Stomach (tissue), 9 donors: ENCODE data around the gene COLGALT1. TPM values are rescaled to one million over a fixed set of nuclear protein-coding genes. Genes with fewer than 3 reads are reported as not detected.
"Not testable (repeated sequence)": the region's sequence is repeated elsewhere in the genome, so short reads cannot be mapped to it uniquely, and the experiment has no call there.

Source experiments
- DNase-seq, 2 donors: peaks; one replicate each; pipeline versions ENCODE4 v3.0.0 to v3.0.0-alpha.2; 2013 to 2019
- H3K27ac ChIP-seq, 5 donors: fragments of 200-600 bp in 4 of 5; sonication (generic) in 4 of 5; one replicate each; pipeline ENCODE4 v1.5.1; 2013 to 2019; ENCODE audit warnings: mild to moderate bottlenecking in 1 of 5, moderate library complexity in 1 of 5
- H3K27me3 ChIP-seq, 3 donors: fragments of 200-600 bp; sonication (generic); one replicate each; pipeline ENCODE4 v1.5.1; 2017 to 2019; ENCODE audit warnings: mixed run types in 1 of 3
- H3K36me3 ChIP-seq, 4 donors: fragments of 200-600 bp; sonication (generic); 1 replicate in 3 of 4; 2 replicates in 1 of 4; pipeline ENCODE4 v1.5.1; 2016 to 2019
- H3K4me1 ChIP-seq, 4 donors: fragments of 200-600 bp; sonication (generic); one replicate each; pipeline ENCODE4 v1.5.1; 2016 to 2019
- H3K4me3 ChIP-seq, 4 donors: fragments of 200-600 bp; sonication (generic) in 3 of 4; one replicate each; pipeline ENCODE4 v1.5.1; 2016 to 2019; ENCODE audit warnings: mild to moderate bottlenecking in 1 of 4
- H3K9me3 ChIP-seq, 4 donors: fragments of 200-600 bp; sonication (generic); one replicate each; pipeline ENCODE4 v1.5.1; 2016 to 2019
- CTCF ChIP-seq, 7 experiments: fragments of 450-650 bp in 4 of 7; fragments of 200-600 bp in 3 of 7; sonication (generic) in 3 of 7; IDR thresholded peaks; one replicate each; pipeline ENCODE4 v1.5.1; 2016 to 2019; ENCODE audit warnings: antibody characterized with exemption in 7 of 7, control low read depth in 2 of 7, mild to moderate bottlenecking in 1 of 7
- EP300 ChIP-seq: sonication (generic); formaldehyde crosslinking; IDR thresholded peaks from one replicate; pipeline ENCODE4 v1.6.1; 2017; ENCODE audit warnings: antibody characterized with exemption
- POLR2A ChIP-seq, 4 donors: fragments of 450-650 bp; IDR thresholded peaks; one replicate each; pipeline ENCODE4 v1.6.1; 2016; ENCODE audit warnings: antibody characterized with exemption in 4 of 4, control low read depth in 2 of 4, mild to moderate bottlenecking in 1 of 4, moderate library complexity in 1 of 4
- POLR2AphosphoS5 ChIP-seq, 3 donors: sonication (generic); formaldehyde crosslinking; IDR thresholded peaks; one replicate each; pipeline ENCODE4 v1.6.1; 2016; ENCODE audit warnings: antibody characterized with exemption in 3 of 3
- WGBS, 5 donors: extraction: QIAGEN DNeasy Blood & Tissue Kit in 3 of 5; methylation state at CpG; one replicate each; pipeline versions ENCODE4 v1.1.5 to v1.1.7; 2013 to 2018; 5-methylcytosine and 5-hydroxymethylcytosine counted together
- intact Hi-C: fragments of 100-400 bp; cut with DNase I; formaldehyde crosslinking; loops from one replicate; pipeline ENCODE4 v1.15.1; 2023; ENCODE audit warnings: low total_unique reads
- polyA plus RNA-seq, 3 donors: library from polyadenylated mRNA; stranded (reverse); fragments of 200-250 nt; gene quantifications; one replicate each; pipeline ENCODE4 v1.2.3, GENCODE V29; 2013
- total RNA-seq, 5 donors: library from RNA; depleted of rRNA; stranded (reverse); fragments of >200 nt; gene quantifications; one replicate each; pipeline versions ENCODE4 v1.1.0 to v1.2.3, GENCODE V29; 2014 to 2016
- donor health status: healthy with polysubstance abuse.
- donor health status: Bipolar disorder and iron deficiency.
- donor health status: healthy.

COLGALT1 gene
- total and polyA plus RNA-seq, 8 donors = 15.1 to 273 (median 36.7) TPM

GRCh38 chr19:17564781-17565180 lies 9.3 kb downstream of the COLGALT1 start:
- Histone ChIP-seq H3K4me1 (peaks cover 0 to 18% (median 0%) of the 10 kb centered on the region in 4 donors), H3K27ac (no peak overlapping the region), H3K36me3 (peaks cover 37 to 98% (median 97%) of the 10 kb centered on the region in 4 donors), H3K4me3 (no peak overlapping the region), H3K27me3 (no peaks in the 10 kb centered on the region), H3K9me3 (no peaks in the 10 kb centered on the region)
- intact Hi-C loops = no loop called here
- WGBS, 5 donors = 59 to 78% (median 72%) methylated on average over 6 of the region's 6 CpGs
- no peak for DNase-seq
- TF ChIP-seq EP300 (no peak), POLR2AphosphoS5 (IDR thresholded peaks at IDR 0.05) (no peak), POLR2A (IDR thresholded peaks at IDR 0.05) (no peak), CTCF (IDR thresholded peaks at IDR 0.05) (no peak)

DNA sequence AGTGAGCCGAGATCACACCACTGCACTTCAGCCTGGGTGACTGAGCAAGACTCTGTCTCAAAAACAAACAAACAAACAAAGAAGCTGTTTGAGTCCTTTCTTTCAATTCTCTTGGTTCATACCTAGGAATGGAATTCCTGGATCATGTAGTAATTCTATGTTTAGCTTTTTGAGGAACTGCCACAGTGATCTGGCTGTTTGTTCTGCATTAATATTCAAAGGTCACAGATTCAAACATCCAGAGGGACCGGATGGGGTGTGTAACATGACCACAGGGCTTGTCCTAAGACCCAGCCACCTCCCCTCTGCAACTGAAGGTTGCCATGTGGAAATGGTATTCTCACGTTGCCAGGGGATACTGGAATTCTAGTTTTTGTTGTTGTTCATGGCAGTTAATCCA lies 10.2 kb downstream of the COLGALT1 start:
- intact Hi-C loops = no loop called here
- no peak overlapping the region for H3K4me3 ChIP-seq
- TF ChIP-seq POLR2AphosphoS5 (IDR thresholded peaks at IDR 0.05) (no peak), EP300 (no peak), CTCF (IDR thresholded peaks at IDR 0.05) (no peak), POLR2A (IDR thresholded peaks at IDR 0.05) (no peak)
- WGBS, 5 donors = 54 to 59% (median 56%) methylated on average over 3 of the region's 3 CpGs
- peaks cover 0 to 10% (median 0%) of the 10 kb centered on the region in 4 donors for H3K4me1 ChIP-seq
- no peaks in the 10 kb centered on the region for H3K27me3 ChIP-seq
- no peak for DNase-seq
- H3K9me3 ChIP-seq = no peaks in the 10 kb centered on the region
- H3K27ac ChIP-seq = no peak overlapping the region
- H3K36me3 ChIP-seq = peaks cover 29 to 98% (median 97%) of the 10 kb centered on the region in 4 donors

GRCh38 chr19:17567940-17568339 lies 12.5 kb downstream of the COLGALT1 start:
- TF ChIP-seq POLR2A (IDR thresholded peaks at IDR 0.05) (no peak), CTCF (IDR thresholded peaks at IDR 0.05) (no peak), EP300 (no peak), POLR2AphosphoS5 (IDR thresholded peaks at IDR 0.05) (no peak)
- no peaks in the 10 kb centered on the region for H3K27me3 ChIP-seq
- no peaks in the 10 kb centered on the region for H3K4me1 ChIP-seq
- WGBS, 5 donors = 89 to 100% (median 91%) methylated on average over 1 of the region's 1 CpG
- no peaks in the 10 kb centered on the region for H3K9me3 ChIP-seq
- intact Hi-C loops = no loop called here
- peaks cover 40 to 98% (median 98%) of the 10 kb centered on the region in 4 donors for H3K36me3 ChIP-seq
- no peak overlapping the region for H3K4me3 ChIP-seq
- no peak for DNase-seq
- H3K27ac ChIP-seq = no peak overlapping the region

DNA sequence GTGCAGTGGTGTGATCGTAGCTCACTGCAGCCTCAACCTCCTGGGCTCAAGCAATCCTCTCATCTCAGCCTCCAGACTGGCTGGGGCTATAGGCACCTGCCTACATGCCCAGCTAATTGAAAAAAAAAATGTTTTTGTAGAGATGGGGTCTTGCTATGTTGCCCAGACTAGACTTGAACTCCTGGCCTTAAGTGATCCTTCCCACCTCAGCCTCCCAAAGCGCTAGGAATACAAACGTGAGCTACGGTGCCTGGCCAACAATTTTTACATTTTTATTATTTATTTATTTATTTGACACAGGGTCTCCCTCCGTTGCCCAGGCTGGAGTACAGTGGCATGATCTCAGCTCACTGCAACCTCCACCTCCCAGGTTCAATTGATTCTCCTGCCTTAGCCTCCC lies 14.8 kb downstream of the COLGALT1 start:
- intact Hi-C loops, H3K27ac ChIP-seq: not testable (repeated sequence)
- H3K36me3 ChIP-seq = peaks cover 41 to 96% (median 93%) of the 10 kb centered on the region in 4 donors

GRCh38 chr19:17570791-17571190 lies 15.3 kb downstream of the COLGALT1 start:
- WGBS, 5 donors = 86 to 95% (median 93%) methylated on average over 6 of the region's 6 CpGs
- no peak for DNase-seq
- intact Hi-C loops = no loop called here

More for the DNA sequence above, 14.8 kb downstream of the COLGALT1 start:
- not testable (repeated sequence) for H3K4me1 ChIP-seq, H3K9me3 ChIP-seq, H3K27me3 ChIP-seq, DNase-seq, H3K4me3 ChIP-seq
- WGBS, 5 donors = 95 to 99% (median 96%) methylated on average over 5 of the region's 5 CpGs

More at GRCh38 chr19:17570791-17571190, 15.3 kb downstream of the COLGALT1 start:
- no peak for TF ChIP-seq POLR2A (IDR thresholded peaks at IDR 0.05)
- no peak for TF ChIP-seq POLR2AphosphoS5 (IDR thresholded peaks at IDR 0.05)
- TF ChIP-seq EP300 = no peak
- no peak for TF ChIP-seq CTCF (IDR thresholded peaks at IDR 0.05)
- Histone ChIP-seq H3K27ac (no peak overlapping the region), H3K4me1 (peaks cover 0 to 6% (median 2%) of the 10 kb centered on the region in 4 donors), H3K36me3 (peaks cover 44 to 96% (median 93%) of the 10 kb centered on the region in 4 donors), H3K27me3 (no peaks in the 10 kb centered on the region), H3K4me3 (no peak overlapping the region), H3K9me3 (no peaks in the 10 kb centered on the region)
